K562 (cell line): ENCODE measurements around the gene TTN.

ENCODE experiments used
- SIN3A ChIP-seq, 2 experiments: fragments of 150-350 bp in 1 of 2; IDR thresholded peaks; 2 replicates each; pipeline ENCODE4 v1.6.1; 2011 to 2016; ENCODE audit warnings: borderline replicate concordance in 2 of 2, low read depth in 2 of 2, low read length in 2 of 2, mild to moderate bottlenecking in 2 of 2, moderate library complexity in 2 of 2; ENCODE audit not compliant: control insufficient read depth in 1 of 2
- ZNF766 ChIP-seq: fragments of 200-800 bp; sonication (Bioruptor generic); conservative IDR thresholded peaks from 2 replicates; pipeline ENCODE4 v1.6.1; 2016; ENCODE audit warnings: missing genetic modification characterization, missing compliant biosample characterization

DNA sequence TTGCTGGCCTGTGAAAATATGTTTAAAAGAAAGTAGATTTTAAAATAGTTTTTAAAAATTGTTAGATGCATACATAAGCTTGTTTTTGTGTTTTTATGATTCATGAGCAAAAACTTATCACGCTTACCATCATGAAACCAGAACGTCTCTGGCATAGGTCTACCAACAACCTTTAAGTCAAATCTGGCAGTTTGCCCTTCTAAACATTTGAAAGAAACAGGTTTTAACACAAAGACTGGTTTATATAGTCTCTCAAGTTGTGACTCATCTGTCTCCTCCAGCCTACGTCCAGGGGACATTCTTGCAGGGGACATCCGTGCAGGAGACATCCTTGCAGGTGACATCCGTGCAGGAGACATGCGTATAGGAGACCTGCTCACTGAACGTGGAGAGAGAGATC lies 29.6 kb downstream of the TTN start:
- no peak for TF ChIP-seq SIN3A (IDR thresholded peaks at IDR 0.05; ENCODE audit: borderline replicate concordance in 2 of 2, control insufficient read depth in 1 of 2, low read depth in 2 of 2, low read length in 2 of 2)
- TF ChIP-seq ZNF766 (CRISPR knock-in tag): no peak
